Thyroid gland (tissue), 4 donors: ENCODE data around the gene ZNF550.

Experiments used
- POLR2A ChIP-seq, 2 donors: fragments of 450-650 bp; IDR thresholded peaks; one replicate each; pipeline ENCODE4 v1.6.1; 2017; ENCODE audit warnings: antibody characterized with exemption in 2 of 2, mild to moderate bottlenecking in 2 of 2, moderate library complexity in 1 of 2
- TF ChIP-seq, protein P1 (sequence below), 6 experiments: fragments of 200-600 bp in 3 of 6; fragments of 450-650 bp in 3 of 6; sonication (generic) in 3 of 6; IDR thresholded peaks; one replicate each; pipeline ENCODE4 v1.5.1; 2016 to 2019; ENCODE audit warnings: antibody characterized with exemption in 6 of 6, mild to moderate bottlenecking in 2 of 6, inconsistent platforms in 1 of 6, moderate library complexity in 1 of 6

- TF ChIP-seq, protein P1, sequence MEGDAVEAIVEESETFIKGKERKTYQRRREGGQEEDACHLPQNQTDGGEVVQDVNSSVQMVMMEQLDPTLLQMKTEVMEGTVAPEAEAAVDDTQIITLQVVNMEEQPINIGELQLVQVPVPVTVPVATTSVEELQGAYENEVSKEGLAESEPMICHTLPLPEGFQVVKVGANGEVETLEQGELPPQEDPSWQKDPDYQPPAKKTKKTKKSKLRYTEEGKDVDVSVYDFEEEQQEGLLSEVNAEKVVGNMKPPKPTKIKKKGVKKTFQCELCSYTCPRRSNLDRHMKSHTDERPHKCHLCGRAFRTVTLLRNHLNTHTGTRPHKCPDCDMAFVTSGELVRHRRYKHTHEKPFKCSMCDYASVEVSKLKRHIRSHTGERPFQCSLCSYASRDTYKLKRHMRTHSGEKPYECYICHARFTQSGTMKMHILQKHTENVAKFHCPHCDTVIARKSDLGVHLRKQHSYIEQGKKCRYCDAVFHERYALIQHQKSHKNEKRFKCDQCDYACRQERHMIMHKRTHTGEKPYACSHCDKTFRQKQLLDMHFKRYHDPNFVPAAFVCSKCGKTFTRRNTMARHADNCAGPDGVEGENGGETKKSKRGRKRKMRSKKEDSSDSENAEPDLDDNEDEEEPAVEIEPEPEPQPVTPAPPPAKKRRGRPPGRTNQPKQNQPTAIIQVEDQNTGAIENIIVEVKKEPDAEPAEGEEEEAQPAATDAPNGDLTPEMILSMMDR (IDR thresholded peaks at IDR 0.05): no peak
- TF ChIP-seq POLR2A (IDR thresholded peaks at IDR 0.05): no peak
Measured at GRCh38 chr19:57572415-57572947, 12.8 kb upstream of the ZNF550 start.
